Neural progenitor cell (in vitro differentiated cells): Measurements from ENCODE around the gene THRAP3. TPM values are rescaled to one million over a fixed set of nuclear protein-coding genes. Genes with fewer than 3 reads are reported as not detected.
"Not testable (repeated sequence)": the region's sequence is repeated elsewhere in the genome, so short reads cannot be mapped to it uniquely, and the experiment has no call there.

Source experiments
- DNase-seq: peaks from one replicate; pipeline ENCODE4 v3.0.0-alpha.2; 2016; ENCODE audit warnings: low spot score
- H2AFZ ChIP-seq: fragments of 200-600 bp; sonication (generic); replicated peaks from 2 replicates; pipeline ENCODE4 v1.6.1; 2016; ENCODE audit warnings: antibody characterized with exemption
- H3F3A ChIP-seq: fragments of 200-600 bp; sonication (generic); 2 replicates; pipeline ENCODE4 v1.6.1; 2016; ENCODE audit warnings: antibody characterized with exemption, low read depth
- H3K27ac ChIP-seq: fragments of 200-600 bp; sonication (generic); 2 replicates; pipeline ENCODE4 v1.5.1; 2016; ENCODE audit warnings: mild to moderate bottlenecking
- H3K27me3 ChIP-seq: fragments of 200-600 bp; sonication (generic); 2 replicates; pipeline ENCODE4 v1.6.1; 2016; ENCODE audit warnings: mild to moderate bottlenecking, moderate library complexity
- H3K36me3 ChIP-seq: fragments of 200-600 bp; sonication (generic); 2 replicates; pipeline ENCODE4 v1.5.1; 2016
- H3K4me1 ChIP-seq: fragments of 200-600 bp; sonication (generic); 2 replicates; pipeline ENCODE4 v1.6.1; 2016; ENCODE audit warnings: mixed run types
- H3K4me2 ChIP-seq: fragments of 200-600 bp; sonication (generic); 2 replicates; pipeline ENCODE4 v1.6.1; 2016
- H3K4me3 ChIP-seq: fragments of 200-600 bp; sonication (generic); 2 replicates; pipeline ENCODE4 v1.5.1; 2016
- H3K79me2 ChIP-seq: fragments of 200-600 bp; sonication (generic); 2 replicates; pipeline ENCODE4 v1.6.1; 2016; ENCODE audit warnings: low read depth
- H3K9ac ChIP-seq: fragments of 200-600 bp; sonication (generic); 2 replicates; pipeline ENCODE4 v1.6.1; 2016
- H3K9me3 ChIP-seq: fragments of 200-600 bp; sonication (generic); 2 replicates; pipeline ENCODE4 v1.5.1; 2016; ENCODE audit warnings: low read depth
- H4K20me1 ChIP-seq: fragments of 200-600 bp; sonication (generic); 2 replicates; pipeline ENCODE4 v1.6.1; 2016; ENCODE audit warnings: low read depth
- H3K27ac Mint-ChIP-seq: 3 replicates; pipeline ENCODE4 v1.8.0; 2021; ENCODE audit warnings: mixed read lengths
- H3K27me3 Mint-ChIP-seq: 2 replicates; pipeline ENCODE4 v1.8.0; 2022; ENCODE audit warnings: low read depth, mild to moderate bottlenecking, inconsistent platforms, moderate library complexity, mixed read lengths; ENCODE audit not compliant: insufficient read depth
- H3K36me3 Mint-ChIP-seq: 3 replicates; pipeline ENCODE4 v1.8.0; 2021; ENCODE audit warnings: mixed read lengths
- H3K4me1 Mint-ChIP-seq: 3 replicates; pipeline ENCODE4 v1.8.0; 2021; ENCODE audit warnings: mixed read lengths
- H3K4me3 Mint-ChIP-seq: 3 replicates; pipeline ENCODE4 v1.8.0; 2021; ENCODE audit warnings: mild to moderate bottlenecking, moderate library complexity, mixed read lengths
- H3K9me3 Mint-ChIP-seq: 3 replicates; pipeline ENCODE4 v1.8.0; 2020; ENCODE audit warnings: mixed read lengths
- EZH2 ChIP-seq: fragments of 200-600 bp; sonication (generic); IDR thresholded peaks from 2 replicates; pipeline ENCODE4 v1.6.1; 2017; ENCODE audit warnings: antibody characterized with exemption, mild to moderate bottlenecking, moderate library complexity
- EZH2phosphoT487 ChIP-seq: fragments of 200-600 bp; sonication (generic); IDR thresholded peaks from 2 replicates; pipeline ENCODE4 v1.6.1; 2017; ENCODE audit warnings: antibody characterized with exemption
- total RNA-seq: library from RNA; depleted of rRNA; stranded (reverse); fragments of >200 nt; gene quantifications from 2 replicates; pipeline ENCODE4 v1.2.3, GENCODE V29; 2015; ENCODE audit warnings: low replicate concordance
- TF ChIP-seq, protein P1 (sequence below): fragments of 200-600 bp; sonication (generic); IDR thresholded peaks from 2 replicates; pipeline ENCODE4 v1.5.1; 2017; ENCODE audit warnings: antibody characterized with exemption, mild to moderate bottlenecking

The THRAP3 gene
- total RNA-seq, 1 donor from 2014 or later, result 138 TPM

DNA sequence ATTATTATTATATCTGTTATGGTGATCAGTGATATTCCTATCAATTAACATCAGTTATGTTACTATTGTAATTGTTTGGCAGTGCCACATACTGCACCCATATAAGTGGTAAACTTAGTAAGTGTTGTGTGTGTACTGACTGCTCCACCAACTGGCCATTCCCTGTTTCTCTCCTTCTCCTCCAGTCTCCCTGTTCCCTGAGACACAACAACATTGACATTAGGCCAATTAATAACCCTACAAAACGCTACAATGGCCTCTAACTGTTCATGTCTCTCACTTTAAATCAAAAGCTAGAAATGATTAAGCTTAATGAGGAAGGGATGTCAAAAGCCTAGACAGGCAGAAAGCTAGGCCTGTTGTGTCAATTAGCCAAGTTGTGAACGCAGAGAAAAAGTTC, 6.6 kb upstream of the THRAP3 start:
- Histone ChIP-seq H3K27ac (no peak overlapping the region), H3K79me2 (no peaks in the 10 kb centered on the region), H3K9me3 (no peaks in the 10 kb centered on the region), H3K9ac (no peak overlapping the region), H4K20me1 (no peaks in the 10 kb centered on the region), H3K27me3 (no peaks in the 10 kb centered on the region), H3K4me3 (no peak overlapping the region), H3K36me3 (no peaks in the 10 kb centered on the region), H3K4me2 (no peak overlapping the region), H3F3A (peaks cover 4% of the 10 kb centered on the region), H2AFZ (no peak overlapping the region), H3K4me1 (no peaks in the 10 kb centered on the region)
- Mint-ChIP-seq H3K27me3 (no peaks in the 10 kb centered on the region), H3K36me3 (no peaks in the 10 kb centered on the region), H3K9me3 (no peaks in the 10 kb centered on the region), H3K4me1 (no peaks in the 10 kb centered on the region), H3K27ac (no peak overlapping the region), H3K4me3 (no peak overlapping the region)
- TF ChIP-seq, protein P1, sequence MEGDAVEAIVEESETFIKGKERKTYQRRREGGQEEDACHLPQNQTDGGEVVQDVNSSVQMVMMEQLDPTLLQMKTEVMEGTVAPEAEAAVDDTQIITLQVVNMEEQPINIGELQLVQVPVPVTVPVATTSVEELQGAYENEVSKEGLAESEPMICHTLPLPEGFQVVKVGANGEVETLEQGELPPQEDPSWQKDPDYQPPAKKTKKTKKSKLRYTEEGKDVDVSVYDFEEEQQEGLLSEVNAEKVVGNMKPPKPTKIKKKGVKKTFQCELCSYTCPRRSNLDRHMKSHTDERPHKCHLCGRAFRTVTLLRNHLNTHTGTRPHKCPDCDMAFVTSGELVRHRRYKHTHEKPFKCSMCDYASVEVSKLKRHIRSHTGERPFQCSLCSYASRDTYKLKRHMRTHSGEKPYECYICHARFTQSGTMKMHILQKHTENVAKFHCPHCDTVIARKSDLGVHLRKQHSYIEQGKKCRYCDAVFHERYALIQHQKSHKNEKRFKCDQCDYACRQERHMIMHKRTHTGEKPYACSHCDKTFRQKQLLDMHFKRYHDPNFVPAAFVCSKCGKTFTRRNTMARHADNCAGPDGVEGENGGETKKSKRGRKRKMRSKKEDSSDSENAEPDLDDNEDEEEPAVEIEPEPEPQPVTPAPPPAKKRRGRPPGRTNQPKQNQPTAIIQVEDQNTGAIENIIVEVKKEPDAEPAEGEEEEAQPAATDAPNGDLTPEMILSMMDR, result peak; percentile 29
- no peak for TF ChIP-seq EZH2phosphoT487
- DNase-seq, result no peak

DNA sequence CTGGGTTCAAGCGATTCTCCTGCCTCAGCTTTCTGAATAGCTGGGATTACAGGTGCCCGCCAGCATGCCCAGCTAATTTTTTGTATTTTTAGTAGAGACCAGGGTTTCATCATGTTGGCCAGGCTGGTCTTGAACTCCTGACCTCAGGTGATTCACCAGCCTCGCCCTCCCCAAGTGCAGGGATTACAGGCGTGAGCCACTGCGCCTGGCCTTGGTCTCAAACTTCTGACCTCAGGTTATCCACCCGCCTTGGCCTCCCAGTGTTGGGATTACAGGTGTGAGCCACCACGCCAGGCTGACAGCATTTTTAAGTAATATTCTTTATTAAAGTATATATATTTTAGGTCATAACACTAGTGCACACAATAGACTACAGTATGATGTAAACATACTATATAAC, 2.3 kb upstream of the THRAP3 start:
- H3K36me3 Mint-ChIP-seq, H3K9me3 ChIP-seq, H3K4me3 ChIP-seq, H3K27me3 ChIP-seq, H2AFZ ChIP-seq, H3K36me3 ChIP-seq, DNase-seq, H3K9me3 Mint-ChIP-seq, H3K27me3 Mint-ChIP-seq, H3K4me3 Mint-ChIP-seq, H3K27ac Mint-ChIP-seq, H3K9ac ChIP-seq, H3K4me2 ChIP-seq, H3K27ac ChIP-seq: not testable (repeated sequence)
- H3K4me1 Mint-ChIP-seq, result peaks cover 25% of the 10 kb centered on the region
- peaks cover 23% of the 10 kb centered on the region for H3F3A ChIP-seq
- H3K4me1 ChIP-seq, result peaks cover 16% of the 10 kb centered on the region
- peaks cover 26% of the 10 kb centered on the region for H3K79me2 ChIP-seq
- H4K20me1 ChIP-seq, result peaks cover 24% of the 10 kb centered on the region

DNA sequence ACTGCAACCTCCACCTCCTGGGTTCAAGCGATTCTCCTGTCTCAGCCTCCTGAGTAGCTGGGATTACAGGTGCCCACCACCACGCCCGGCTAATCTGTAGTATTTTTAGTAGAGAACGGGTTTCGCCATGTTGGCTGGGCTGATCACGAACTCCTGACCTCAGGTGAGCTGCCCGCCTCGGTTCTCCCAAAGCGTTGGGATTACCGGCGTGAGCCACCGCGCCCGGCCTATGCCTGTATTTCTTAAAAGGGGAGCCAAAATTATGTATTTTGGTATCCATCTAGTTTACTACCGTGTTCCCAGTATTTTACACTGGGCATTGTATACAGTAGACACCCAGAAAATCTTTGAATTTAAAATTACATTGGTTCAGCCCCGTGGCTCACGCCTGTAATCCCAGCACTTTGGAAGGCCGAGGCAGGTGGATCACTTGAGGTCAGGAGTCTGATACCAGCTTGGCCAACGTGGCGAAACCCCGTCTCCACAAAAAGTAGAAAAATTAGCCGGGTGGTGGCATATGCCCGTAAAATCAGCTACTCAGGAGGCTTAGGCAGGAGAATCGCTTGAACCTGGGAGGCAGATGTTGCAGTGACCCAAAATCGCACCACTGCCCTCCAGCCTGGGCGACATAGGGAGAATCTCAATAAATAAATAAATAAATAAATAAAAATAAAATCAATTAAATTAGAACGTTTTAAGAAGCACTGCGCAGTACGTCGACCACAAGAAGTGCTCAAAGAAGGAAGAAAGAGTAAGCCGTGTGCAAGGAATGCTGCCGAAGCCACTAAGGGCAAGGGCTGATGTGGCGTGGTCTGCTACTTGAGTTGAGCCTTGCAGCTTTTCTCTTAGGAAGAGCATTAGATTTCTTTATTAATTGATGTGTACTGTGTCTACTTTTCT, 1.5 kb upstream of the THRAP3 start:
- H2AFZ ChIP-seq, result peak overlapping the region; percentile 96
- peak overlapping the region; percentile 88 for H3K27ac Mint-ChIP-seq

More for the DNA sequence above, 1.5 kb upstream of the THRAP3 start:
- peak overlapping the region; percentile 82 for H3K4me2 ChIP-seq
- H3K9me3 Mint-ChIP-seq, result no peaks in the 10 kb centered on the region
- peaks cover 7% of the 10 kb centered on the region for H3K36me3 Mint-ChIP-seq
- H4K20me1 ChIP-seq, result peaks cover 32% of the 10 kb centered on the region
- H3K27me3 ChIP-seq, result no peaks in the 10 kb centered on the region
- no peaks in the 10 kb centered on the region for H3K9me3 ChIP-seq
- H3K9ac ChIP-seq, result no peak overlapping the region
- peak overlapping the region; percentile 48 for H3K4me3 ChIP-seq
- no peak for DNase-seq
- no peaks in the 10 kb centered on the region for H3K27me3 Mint-ChIP-seq
- H3F3A ChIP-seq, result peaks cover 20% of the 10 kb centered on the region
- peaks cover 25% of the 10 kb centered on the region for H3K4me1 Mint-ChIP-seq
- H3K27ac ChIP-seq, result no peak overlapping the region
- H3K4me3 Mint-ChIP-seq, result peak overlapping the region; percentile 96
- peaks cover 34% of the 10 kb centered on the region for H3K79me2 ChIP-seq
- H3K36me3 ChIP-seq, result no peaks in the 10 kb centered on the region
- peaks cover 16% of the 10 kb centered on the region for H3K4me1 ChIP-seq
- TF ChIP-seq EZH2phosphoT487, result no peak
- TF ChIP-seq, protein P1, result no peak
- TF ChIP-seq EZH2, result no peak
